Endothelial cell of umbilical vein (primary cell): Measurements from ENCODE around the gene RCOR3. TPM values are rescaled to one million over a fixed set of nuclear protein-coding genes. Genes with fewer than 3 reads are reported as not detected.

Source experiments
- BruUV-seq: library from RNA; stranded (reverse); fragments of 400-500 nt; replicated peaks from 2 replicates; lab custom pipeline; 2021; lab: Mats Ljungman, UMichigan
- CTCF ChIA-PET: fragments of 300-600, 350-600 bp; sonication (Branson Sonifier 250); formaldehyde crosslinking; loops from one replicate; lab custom pipeline; 2021; ENCODE audit warnings: antibody characterized with exemption, inconsistent platforms; lab: Charles Lee
- POLR2A ChIA-PET: fragments of 300-600, 350-600 bp; sonication (Branson Sonifier 250); formaldehyde crosslinking; loops from one replicate; lab custom pipeline; 2021; ENCODE audit warnings: antibody characterized with exemption, inconsistent platforms; lab: Charles Lee
- DNase-seq: peaks from one replicate; pipeline ENCODE4 v3.0.0-alpha.2; 2011; ENCODE audit warnings: low read depth, low spot score
- FAIRE-seq: peaks from 2 replicates; lab custom pipeline; 2011; peaks lifted over from hg19 to GRCh38; lab: Jason Lieb, UNC
- H2AFZ ChIP-seq: 2 replicates; pipeline ENCODE4 v1.6.0; 2012; ENCODE audit warnings: low read depth, low read length, control low read depth, inconsistent platforms
- H3K27ac ChIP-seq: 2 replicates; pipeline ENCODE4 v1.5.1; 2011; ENCODE audit warnings: low read depth, mild to moderate bottlenecking, control low read depth, low read length, moderate library complexity; ENCODE audit not compliant: insufficient read depth
- H3K27me3 ChIP-seq, 2 experiments: 2 replicates each; pipeline versions ENCODE4 v1.6.0 to v1.6.1; 2011; ENCODE audit warnings: low read length in 2 of 2, mixed read lengths in 1 of 2; ENCODE audit not compliant: control insufficient read depth in 2 of 2, insufficient read depth in 2 of 2
- H3K36me3 ChIP-seq, 2 experiments: 2 replicates in 1 of 2; 3 replicates in 1 of 2; pipeline ENCODE4 v1.5.1; 2011; ENCODE audit warnings: low read length in 2 of 2, mild to moderate bottlenecking in 1 of 2, moderate library complexity in 1 of 2; ENCODE audit not compliant: control insufficient read depth in 2 of 2, insufficient read depth in 2 of 2; ENCODE audit errors: extremely low read depth in 1 of 2
- H3K4me1 ChIP-seq: 3 replicates; pipeline ENCODE4 v1.5.1; 2011; ENCODE audit warnings: mild to moderate bottlenecking, low read length; ENCODE audit not compliant: control insufficient read depth, insufficient read depth; ENCODE audit errors: extremely low read depth
- H3K4me2 ChIP-seq: 2 replicates; pipeline ENCODE4 v1.6.1; 2011; ENCODE audit warnings: low read length, control low read depth, mixed read lengths; ENCODE audit not compliant: insufficient read depth
- H3K4me3 ChIP-seq, 3 experiments: fragments of 200-600 bp in 1 of 3; sonication (generic), shearing (Covaris generic) in 1 of 3; replicated peaks in 1 of 3; 2 replicates each; pipeline ENCODE4 v1.5.1; 2011 to 2016; ENCODE audit warnings: control low read depth in 3 of 3, low read length in 3 of 3, mild to moderate bottlenecking in 2 of 3, inconsistent platforms in 1 of 3, low read depth in 1 of 3, moderate library complexity in 1 of 3; ENCODE audit not compliant: insufficient read depth in 1 of 3
- H3K79me2 ChIP-seq: 2 replicates; pipeline ENCODE4 v1.6.0; 2012; ENCODE audit warnings: low read length, inconsistent platforms; ENCODE audit not compliant: control insufficient read depth, insufficient read depth
- H3K9ac ChIP-seq: replicated peaks from 2 replicates; pipeline ENCODE3; 2011; ENCODE audit warnings: low read length, control low read depth; ENCODE audit not compliant: insufficient read depth; ENCODE audit errors: extremely low read depth
- H3K9me1 ChIP-seq: replicated peaks from 3 replicates; pipeline ENCODE4 v1.6.0; 2011; ENCODE audit warnings: mild to moderate bottlenecking, low read length; ENCODE audit not compliant: control insufficient read depth, insufficient read depth; ENCODE audit errors: extremely low read depth
- H3K9me3 ChIP-seq: replicated peaks from 2 replicates; pipeline ENCODE4 v1.5.1; 2012; ENCODE audit warnings: low read length, inconsistent platforms; ENCODE audit not compliant: control insufficient read depth, insufficient read depth
- H4K20me1 ChIP-seq: replicated peaks from 2 replicates; pipeline ENCODE3; 2011; ENCODE audit warnings: mild to moderate bottlenecking, low read length; ENCODE audit not compliant: control insufficient read depth, insufficient read depth; ENCODE audit errors: extremely low read depth
- EZH2 ChIP-seq: IDR thresholded peaks from 2 replicates; pipeline ENCODE4 v1.6.1; 2012; ENCODE audit warnings: borderline replicate concordance, low read depth, mild to moderate bottlenecking, moderate library complexity, low read length, inconsistent platforms; ENCODE audit not compliant: severe bottlenecking
- FOS ChIP-seq: IDR thresholded peaks from 2 replicates; pipeline ENCODE4 v1.6.1; 2011; ENCODE audit warnings: mild to moderate bottlenecking, low read length, moderate library complexity, borderline replicate concordance; ENCODE audit not compliant: insufficient read depth
- GATA2 ChIP-seq: IDR thresholded peaks from 2 replicates; pipeline ENCODE4 v1.7.0; 2011; ENCODE audit warnings: low read depth, mild to moderate bottlenecking, moderate library complexity, mixed read lengths, low read length; ENCODE audit not compliant: insufficient read length, insufficient read depth
- JUN ChIP-seq: IDR thresholded peaks from 2 replicates; pipeline ENCODE4 v1.6.1; 2011; ENCODE audit warnings: borderline replicate concordance, low read depth; ENCODE audit not compliant: insufficient read length, insufficient read depth
- MYC ChIP-seq: IDR thresholded peaks from one replicate; pipeline ENCODE4 v1.6.1; 2011; ENCODE audit warnings: mild to moderate bottlenecking, low read depth, low read length
- POLR2A ChIP-seq: IDR thresholded peaks from 2 replicates; pipeline ENCODE4 v1.6.1; 2012; ENCODE audit warnings: low read depth, mild to moderate bottlenecking, control low read depth, low read length
- POLR2AphosphoS5 ChIP-seq: IDR thresholded peaks from 2 replicates; pipeline ENCODE4 v1.6.1; 2012; ENCODE audit warnings: low read depth, mild to moderate bottlenecking, control low read depth, low read length, moderate library complexity; ENCODE audit not compliant: insufficient read depth
- dilution Hi-C: fragments of 300-500 bp; cut with MboI; formaldehyde crosslinking; loops from one replicate; pipeline ENCODE4 v1.15.0; 2019; ENCODE audit warnings: low sequenced_read_pairs; ENCODE audit not compliant: extremely low pct_ligation_motif_present
- intact Hi-C: fragments of 100-400 bp; cut with micrococcal nuclease; formaldehyde crosslinking; loops from one replicate; pipeline ENCODE4 v1.10.0; 2022
- polyA plus RNA-seq, 4 experiments: library from polyadenylated mRNA; depleted of rRNA in 3 of 4; stranded (reverse) in 3 of 4; unstranded in 1 of 4; fragments of >200 nt; gene quantifications; 2 replicates each; pipeline versions ENCODE4 v1.2.1 to v1.2.3, GENCODE V29; 2011 to 2012; ENCODE audit warnings: missing spikeins in 1 of 4
- total RNA-seq: library from RNA; stranded (reverse); gene quantifications from 2 replicates; pipeline ENCODE4 v1.2.3, GENCODE V29; 2021
- TF ChIP-seq, protein P1 (sequence below): IDR thresholded peaks from 2 replicates; pipeline ENCODE4 v1.6.1; 2011; ENCODE audit not compliant: insufficient read depth, insufficient read length
- TF ChIP-seq, protein P2 (sequence below), 2 donors: IDR thresholded peaks; 1 replicate in 1 of 2; 2 replicates in 1 of 2; pipeline ENCODE4 v1.5.1; 2011; ENCODE audit warnings: low read length in 2 of 2, mild to moderate bottlenecking in 2 of 2, moderate library complexity in 2 of 2, control low read depth in 1 of 2, inconsistent platforms in 1 of 2, low read depth in 1 of 2; ENCODE audit not compliant: insufficient read depth in 1 of 2; ENCODE audit errors: extremely low read depth in 1 of 2

Gene RCOR3
- total and polyA plus RNA-seq, 2 donors (not counting 3 experiments of a cell fraction or from before 2014, with no cell fraction given): 24.2 to 34.0 TPM

DNA sequence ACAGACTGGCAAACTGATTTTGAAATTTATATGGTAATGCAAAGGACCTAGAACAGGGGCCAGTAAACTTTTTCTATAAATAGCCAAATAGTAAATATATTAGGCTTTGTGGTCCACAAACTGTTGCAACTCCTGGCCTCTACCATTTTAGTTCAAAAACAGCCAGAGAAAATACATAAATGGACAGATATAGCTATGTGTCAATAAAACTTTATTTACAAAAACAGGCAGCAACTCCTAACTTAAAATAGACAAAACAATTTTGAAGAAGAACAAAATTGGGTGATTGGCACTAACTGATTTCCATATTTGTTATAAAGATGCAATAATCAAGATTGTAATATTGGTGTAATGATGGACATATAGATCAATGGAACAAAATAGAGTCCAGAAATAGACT lies 60.7 kb downstream of the RCOR3 start:
- ChIA-PET CTCF (interaction anchor here (4.3 kb wide), 1 partner anchor 193 kb away, joined by 97 read pairs; no protein-coding TSS in a partner anchor), POLR2A (no interaction called here)
- FAIRE-seq: no peak
- H3K4me3 ChIP-seq: no peak overlapping the region
- no peak overlapping the region for H3K9ac ChIP-seq
- no peaks in the 10 kb centered on the region for H4K20me1 ChIP-seq
- no peak overlapping the region for H3K4me2 ChIP-seq
- H3K4me1 ChIP-seq: no peaks in the 10 kb centered on the region
- no peak for TF ChIP-seq FOS
- TF ChIP-seq, protein P1, sequence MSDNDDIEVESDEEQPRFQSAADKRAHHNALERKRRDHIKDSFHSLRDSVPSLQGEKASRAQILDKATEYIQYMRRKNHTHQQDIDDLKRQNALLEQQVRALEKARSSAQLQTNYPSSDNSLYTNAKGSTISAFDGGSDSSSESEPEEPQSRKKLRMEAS: no peak
- no peak for TF ChIP-seq POLR2AphosphoS5
- TF ChIP-seq MYC: no peak
- no peak for TF ChIP-seq EZH2
- TF ChIP-seq, protein P2, sequence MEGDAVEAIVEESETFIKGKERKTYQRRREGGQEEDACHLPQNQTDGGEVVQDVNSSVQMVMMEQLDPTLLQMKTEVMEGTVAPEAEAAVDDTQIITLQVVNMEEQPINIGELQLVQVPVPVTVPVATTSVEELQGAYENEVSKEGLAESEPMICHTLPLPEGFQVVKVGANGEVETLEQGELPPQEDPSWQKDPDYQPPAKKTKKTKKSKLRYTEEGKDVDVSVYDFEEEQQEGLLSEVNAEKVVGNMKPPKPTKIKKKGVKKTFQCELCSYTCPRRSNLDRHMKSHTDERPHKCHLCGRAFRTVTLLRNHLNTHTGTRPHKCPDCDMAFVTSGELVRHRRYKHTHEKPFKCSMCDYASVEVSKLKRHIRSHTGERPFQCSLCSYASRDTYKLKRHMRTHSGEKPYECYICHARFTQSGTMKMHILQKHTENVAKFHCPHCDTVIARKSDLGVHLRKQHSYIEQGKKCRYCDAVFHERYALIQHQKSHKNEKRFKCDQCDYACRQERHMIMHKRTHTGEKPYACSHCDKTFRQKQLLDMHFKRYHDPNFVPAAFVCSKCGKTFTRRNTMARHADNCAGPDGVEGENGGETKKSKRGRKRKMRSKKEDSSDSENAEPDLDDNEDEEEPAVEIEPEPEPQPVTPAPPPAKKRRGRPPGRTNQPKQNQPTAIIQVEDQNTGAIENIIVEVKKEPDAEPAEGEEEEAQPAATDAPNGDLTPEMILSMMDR (IDR thresholded peaks at IDR 0.05; ENCODE audit: extremely low read depth in 1 of 2, insufficient read depth in 1 of 2, low read depth in 1 of 2, low read length in 2 of 2): no peak
- no peak for TF ChIP-seq JUN
- TF ChIP-seq GATA2: no peak
- TF ChIP-seq POLR2A: no peak
- H3K27ac ChIP-seq: no peak overlapping the region
- H2AFZ ChIP-seq: no peak overlapping the region
- H3K27me3 ChIP-seq: no peaks in the 10 kb centered on the region
- H3K9me1 ChIP-seq: no peaks in the 10 kb centered on the region
- peaks cover 0 to under 1% of the 10 kb centered on the region in 2 experiments for H3K36me3 ChIP-seq
- no peaks in the 10 kb centered on the region for H3K9me3 ChIP-seq
- intact Hi-C loops: no loop called here
- dilution Hi-C loops: no loop called here
- no peaks in the 10 kb centered on the region for H3K79me2 ChIP-seq
- no peak for DNase-seq
- no TSS peak for BruUV-seq
